ENCODE data around the gene POLR2J.
"Not testable (repeated sequence)": the region's sequence is repeated elsewhere in the genome, so short reads cannot be mapped to it uniquely, and the experiment has no call there.

- not testable (repeated sequence) for TF ChIP-seq POLR2A, CTCF (IDR thresholded peaks at IDR 0.05)
These were observed 26.8 kb upstream of the POLR2J start for GRCh38 chr7:102505298-102506185.
